Gastrocnemius medialis (tissue), 4 donors: ENCODE results near the gene HIVEP3.

Experiments used
- CTCF ChIP-seq, 5 experiments: fragments of 450-650 bp in 3 of 5; fragments of 200-600 bp in 2 of 5; sonication (generic) in 2 of 5; IDR thresholded peaks in 4 of 5; conservative IDR thresholded peaks in 1 of 5; 1 replicate in 4 of 5; 2 replicates in 1 of 5; pipeline ENCODE4 v1.5.1; 2016 to 2019; ENCODE audit warnings: antibody characterized with exemption in 5 of 5, mild to moderate bottlenecking in 3 of 5, moderate library complexity in 3 of 5
- POLR2A ChIP-seq, 2 donors: fragments of 450-650 bp; IDR thresholded peaks; one replicate each; pipeline ENCODE4 v1.6.1; 2017; ENCODE audit warnings: antibody characterized with exemption in 2 of 2, mild to moderate bottlenecking in 2 of 2, moderate library complexity in 2 of 2

GRCh38 chr1:41790351-41790750 is 128.4 kb downstream of the HIVEP3 start:
- TF ChIP-seq POLR2A (IDR thresholded peaks at IDR 0.05) (no peak), CTCF (IDR thresholded peaks at IDR 0.05 in 4 of 5, conservative IDR thresholded peaks at IDR 0.05 in 1 of 5) (no peak)
